ENCODE data around the gene ACOX3. TPM values are rescaled to one million over a fixed set of nuclear protein-coding genes. Genes with fewer than 3 reads are reported as not detected.

Gene ACOX3
- polyA plus RNA-seq, 1 of the 3 experiments (the other 2 are of a cell fraction) = 8.4 TPM

DNA sequence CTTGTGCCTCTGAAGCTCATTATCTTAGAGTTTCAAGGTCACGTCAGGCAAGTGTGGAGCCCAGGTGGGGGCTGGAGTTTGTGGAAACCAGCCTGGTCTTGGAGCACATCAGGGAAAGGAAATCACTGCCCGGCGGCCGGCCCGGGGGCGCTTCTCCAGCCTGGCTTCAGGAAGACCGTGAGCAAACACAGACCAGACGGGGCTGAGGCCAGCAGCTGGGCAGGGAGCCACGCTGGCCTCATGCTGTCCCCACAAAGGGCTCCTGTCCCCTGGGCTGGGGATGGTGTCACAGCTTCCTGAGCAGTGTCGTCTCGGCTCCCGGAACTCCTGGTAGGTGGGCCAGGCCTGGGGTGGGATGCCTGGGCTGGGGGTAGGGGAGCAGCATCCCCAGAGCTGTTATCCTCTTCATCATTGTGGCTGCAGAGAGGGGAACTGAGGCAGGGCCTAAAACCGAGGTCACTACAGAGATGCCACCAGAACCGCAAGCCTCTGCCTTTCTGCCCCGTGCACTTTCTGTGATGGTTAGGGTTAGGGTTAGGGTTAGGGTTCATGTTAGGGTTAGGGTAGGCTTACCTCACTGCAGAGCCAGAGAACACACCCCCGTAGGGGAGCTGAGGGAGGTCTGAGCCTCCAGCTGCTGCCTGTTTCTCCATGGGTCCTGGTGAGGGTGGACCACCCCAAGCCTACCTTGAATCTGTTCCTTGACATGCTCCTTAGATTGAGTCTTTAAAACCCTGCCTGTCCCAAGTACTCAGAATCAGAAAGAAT, 93.5 kb downstream of the ACOX3 start:
- 68% methylated on average over 13 of the region's 16 CpGs for WGBS (ENCODE audit: low lambda C conversion rate)
- no peak overlapping the region; a peak in 1 of 4 replicates for H3K27ac ChIP-seq (ENCODE audit: low read depth in 2 of 2, low read length in 1 of 2)

More for the DNA sequence above, 93.5 kb downstream of the ACOX3 start:
- Histone ChIP-seq H4K20me1 (ENCODE audit: insufficient read depth) (no peaks in the 10 kb centered on the region), H3K27me3 (ENCODE audit: insufficient read depth) (no peaks in the 10 kb centered on the region), H3K36me3 (replicated peaks in 1 of 2; ENCODE audit: control insufficient read depth in 1 of 2, insufficient read depth in 2 of 2, low read length in 1 of 2) (no peaks in the 10 kb centered on the region), H3K4me1 (ENCODE audit: control insufficient read depth in 1 of 2, insufficient read depth in 2 of 2, low read depth in 1 of 2, low read length in 1 of 2) (peaks cover 0 to 7% of the 10 kb centered on the region in 2 experiments; a peak in 1 of 4 replicates), H3K79me2 (ENCODE audit: insufficient read depth) (no peaks in the 10 kb centered on the region), H2AFZ (ENCODE audit: low read depth) (no peak overlapping the region), H3K9ac (no peak overlapping the region), H3F3A (replicated peaks; ENCODE audit: insufficient read depth) (no peaks in the 10 kb centered on the region), H3K4me3 (ENCODE audit: low read depth in 2 of 2, low read length in 1 of 2) (no peak overlapping the region), H3K9me2 (no peaks in the 10 kb centered on the region), H3K4me2 (no peak overlapping the region), H3K9me3 (no peaks in the 10 kb centered on the region)
- POLR2A ChIA-PET = no interaction called here
- TF ChIP-seq FOXJ3 (CRISPR knock-in tag; IDR thresholded peaks at IDR 0.05) (no peak), RFX5 (IDR thresholded peaks at IDR 0.05; ENCODE audit: low read length) (no peak), NRF1 (IDR thresholded peaks at IDR 0.05; ENCODE audit: low read depth, low read length) (no peak), GABPA (IDR thresholded peaks at IDR 0.05; ENCODE audit: low read depth) (no peak), TEAD4 (IDR thresholded peaks at IDR 0.05; ENCODE audit: borderline replicate concordance, insufficient read depth) (no peak), EZH2phosphoT487 (IDR thresholded peaks at IDR 0.05; ENCODE audit: borderline replicate concordance, low read depth) (no peak), CHD2 (IDR thresholded peaks at IDR 0.05; ENCODE audit: low read length, partially characterized antibody) (no peak), SMC3 (IDR thresholded peaks at IDR 0.05; ENCODE audit: low read depth, low read length) (no peak), TCF12 (IDR thresholded peaks at IDR 0.05) (no peak), YY1 (IDR thresholded peaks at IDR 0.05; ENCODE audit: low read depth) (no peak), SIN3A (IDR thresholded peaks at IDR 0.05; ENCODE audit: borderline replicate concordance, low read depth, low read length) (no peak)
- TF ChIP-seq, protein P1, sequence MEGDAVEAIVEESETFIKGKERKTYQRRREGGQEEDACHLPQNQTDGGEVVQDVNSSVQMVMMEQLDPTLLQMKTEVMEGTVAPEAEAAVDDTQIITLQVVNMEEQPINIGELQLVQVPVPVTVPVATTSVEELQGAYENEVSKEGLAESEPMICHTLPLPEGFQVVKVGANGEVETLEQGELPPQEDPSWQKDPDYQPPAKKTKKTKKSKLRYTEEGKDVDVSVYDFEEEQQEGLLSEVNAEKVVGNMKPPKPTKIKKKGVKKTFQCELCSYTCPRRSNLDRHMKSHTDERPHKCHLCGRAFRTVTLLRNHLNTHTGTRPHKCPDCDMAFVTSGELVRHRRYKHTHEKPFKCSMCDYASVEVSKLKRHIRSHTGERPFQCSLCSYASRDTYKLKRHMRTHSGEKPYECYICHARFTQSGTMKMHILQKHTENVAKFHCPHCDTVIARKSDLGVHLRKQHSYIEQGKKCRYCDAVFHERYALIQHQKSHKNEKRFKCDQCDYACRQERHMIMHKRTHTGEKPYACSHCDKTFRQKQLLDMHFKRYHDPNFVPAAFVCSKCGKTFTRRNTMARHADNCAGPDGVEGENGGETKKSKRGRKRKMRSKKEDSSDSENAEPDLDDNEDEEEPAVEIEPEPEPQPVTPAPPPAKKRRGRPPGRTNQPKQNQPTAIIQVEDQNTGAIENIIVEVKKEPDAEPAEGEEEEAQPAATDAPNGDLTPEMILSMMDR (IDR thresholded peaks at IDR 0.05) = no peak
- TF ChIP-seq, protein P2, sequence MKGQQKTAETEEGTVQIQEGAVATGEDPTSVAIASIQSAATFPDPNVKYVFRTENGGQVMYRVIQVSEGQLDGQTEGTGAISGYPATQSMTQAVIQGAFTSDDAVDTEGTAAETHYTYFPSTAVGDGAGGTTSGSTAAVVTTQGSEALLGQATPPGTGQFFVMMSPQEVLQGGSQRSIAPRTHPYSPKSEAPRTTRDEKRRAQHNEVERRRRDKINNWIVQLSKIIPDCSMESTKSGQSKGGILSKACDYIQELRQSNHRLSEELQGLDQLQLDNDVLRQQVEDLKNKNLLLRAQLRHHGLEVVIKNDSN (IDR thresholded peaks at IDR 0.05; ENCODE audit: borderline replicate concordance, low read depth) = no peak
- TF ChIP-seq, protein P3, sequence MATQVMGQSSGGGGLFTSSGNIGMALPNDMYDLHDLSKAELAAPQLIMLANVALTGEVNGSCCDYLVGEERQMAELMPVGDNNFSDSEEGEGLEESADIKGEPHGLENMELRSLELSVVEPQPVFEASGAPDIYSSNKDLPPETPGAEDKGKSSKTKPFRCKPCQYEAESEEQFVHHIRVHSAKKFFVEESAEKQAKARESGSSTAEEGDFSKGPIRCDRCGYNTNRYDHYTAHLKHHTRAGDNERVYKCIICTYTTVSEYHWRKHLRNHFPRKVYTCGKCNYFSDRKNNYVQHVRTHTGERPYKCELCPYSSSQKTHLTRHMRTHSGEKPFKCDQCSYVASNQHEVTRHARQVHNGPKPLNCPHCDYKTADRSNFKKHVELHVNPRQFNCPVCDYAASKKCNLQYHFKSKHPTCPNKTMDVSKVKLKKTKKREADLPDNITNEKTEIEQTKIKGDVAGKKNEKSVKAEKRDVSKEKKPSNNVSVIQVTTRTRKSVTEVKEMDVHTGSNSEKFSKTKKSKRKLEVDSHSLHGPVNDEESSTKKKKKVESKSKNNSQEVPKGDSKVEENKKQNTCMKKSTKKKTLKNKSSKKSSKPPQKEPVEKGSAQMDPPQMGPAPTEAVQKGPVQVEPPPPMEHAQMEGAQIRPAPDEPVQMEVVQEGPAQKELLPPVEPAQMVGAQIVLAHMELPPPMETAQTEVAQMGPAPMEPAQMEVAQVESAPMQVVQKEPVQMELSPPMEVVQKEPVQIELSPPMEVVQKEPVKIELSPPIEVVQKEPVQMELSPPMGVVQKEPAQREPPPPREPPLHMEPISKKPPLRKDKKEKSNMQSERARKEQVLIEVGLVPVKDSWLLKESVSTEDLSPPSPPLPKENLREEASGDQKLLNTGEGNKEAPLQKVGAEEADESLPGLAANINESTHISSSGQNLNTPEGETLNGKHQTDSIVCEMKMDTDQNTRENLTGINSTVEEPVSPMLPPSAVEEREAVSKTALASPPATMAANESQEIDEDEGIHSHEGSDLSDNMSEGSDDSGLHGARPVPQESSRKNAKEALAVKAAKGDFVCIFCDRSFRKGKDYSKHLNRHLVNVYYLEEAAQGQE (IDR thresholded peaks at IDR 0.05; ENCODE audit: low read depth, low read length) = no peak
- peak; percentile 62 for DNase-seq
- CTCF ChIA-PET = interaction anchor here (0.6 to 1.2 kb wide), 2 partner anchors 7 to 105 kb away, joined by 3 read pairs; no protein-coding TSS in a partner anchor
